H1 (cell line): ENCODE measurements around the gene PDE2A. TPM values are rescaled to one million over a fixed set of nuclear protein-coding genes. Genes with fewer than 3 reads are reported as not detected.
"Not testable (repeated sequence)": the region's sequence is repeated elsewhere in the genome, so short reads cannot be mapped to it uniquely, and the experiment has no call there.

ENCODE experiments used
- CTCF ChIA-PET: fragments of 300-600 bp; sonication (Branson Sonifier 250); formaldehyde crosslinking; loops from one replicate; lab custom pipeline; 2021; ENCODE audit not compliant: partially characterized antibody; lab: Charles Lee
- POLR2A ChIA-PET: fragments of 300-600 bp; sonication (Branson Sonifier 250); formaldehyde crosslinking; loops from one replicate; lab custom pipeline; 2021; ENCODE audit warnings: inconsistent platforms; ENCODE audit not compliant: partially characterized antibody; lab: Charles Lee
- DNase-seq, 2 experiments: peaks; one replicate each; pipeline versions ENCODE4 v3.0.0 to v3.0.0-alpha.2; 2010 to 2022; ENCODE audit warnings: low spot score in 2 of 2, low read depth in 1 of 2, mixed read lengths in 1 of 2
- FAIRE-seq: peaks from 2 replicates; lab custom pipeline; 2011; peaks lifted over from hg19 to GRCh38; lab: Jason Lieb, UNC
- H2AFZ ChIP-seq: 2 replicates; pipeline ENCODE4 v1.8.1; 2012; ENCODE audit warnings: low read length, inconsistent platforms
- H2AK5ac ChIP-seq: 2 replicates; pipeline ENCODE4 v1.6.1; 2013; ENCODE audit warnings: low read depth, low read length
- H2BK120ac ChIP-seq: replicated peaks from 2 replicates; pipeline ENCODE3; 2013; ENCODE audit warnings: low read depth, low read length, inconsistent platforms
- H2BK12ac ChIP-seq: 2 replicates; pipeline ENCODE4 v1.6.1; 2013; ENCODE audit warnings: low read depth, low read length
- H2BK15ac ChIP-seq: 2 replicates; pipeline ENCODE4 v1.6.1; 2013; ENCODE audit warnings: low read length
- H2BK20ac ChIP-seq: 2 replicates; pipeline ENCODE4 v1.6.1; 2013; ENCODE audit warnings: low read length
- H2BK5ac ChIP-seq: 2 replicates; pipeline ENCODE4 v1.6.1; 2013; ENCODE audit warnings: low read depth, low read length
- H3K14ac ChIP-seq: 2 replicates; pipeline ENCODE4 v1.6.1; 2013; ENCODE audit warnings: inconsistent platforms; ENCODE audit not compliant: insufficient read length
- H3K18ac ChIP-seq: 2 replicates; pipeline ENCODE4 v1.6.1; 2013; ENCODE audit warnings: low read length; ENCODE audit errors: extremely low read depth
- H3K23ac ChIP-seq: 2 replicates; pipeline ENCODE4 v1.6.1; 2013; ENCODE audit warnings: inconsistent platforms; ENCODE audit not compliant: insufficient read length
- H3K23me2 ChIP-seq: 2 replicates; pipeline ENCODE4 v1.6.1; 2013; ENCODE audit warnings: low read depth, low read length
- H3K27ac ChIP-seq: 2 replicates; pipeline ENCODE4 v1.6.1; 2011; ENCODE audit warnings: low read depth, low read length, inconsistent platforms
- H3K27me3 ChIP-seq, 4 experiments: replicated peaks in 1 of 4; 1 replicate in 1 of 4; 2 replicates in 3 of 4; pipeline versions ENCODE4 v1.6.1 to v1.8.1; 2011 to 2013; ENCODE audit warnings: low read length in 3 of 4, mild to moderate bottlenecking in 3 of 4, inconsistent platforms in 2 of 4, mixed read lengths in 2 of 4, moderate library complexity in 1 of 4; ENCODE audit not compliant: control insufficient read depth in 3 of 4, insufficient read depth in 3 of 4; ENCODE audit errors: extremely low read depth in 1 of 4
- H3K36me3 ChIP-seq, 4 experiments: 2 replicates each; pipeline versions ENCODE4 v1.6.1 to v1.8.1; 2011 to 2013; ENCODE audit warnings: mild to moderate bottlenecking in 4 of 4, low read length in 3 of 4, moderate library complexity in 2 of 4, control low read depth in 1 of 4, inconsistent platforms in 1 of 4; ENCODE audit not compliant: insufficient read depth in 4 of 4, control insufficient read depth in 2 of 4
- H3K4ac ChIP-seq: replicated peaks from 2 replicates; pipeline ENCODE3; 2013; ENCODE audit warnings: low read length, low read depth, mixed read lengths, inconsistent platforms; ENCODE audit not compliant: insufficient read length
- H3K4me1 ChIP-seq, 4 experiments: replicated peaks in 1 of 4; 1 replicate in 1 of 4; 2 replicates in 3 of 4; pipeline versions ENCODE4 v1.6.1 to v1.8.1; 2011 to 2013; ENCODE audit warnings: low read length in 3 of 4, inconsistent platforms in 2 of 4, mixed read lengths in 1 of 4; ENCODE audit not compliant: insufficient read depth in 4 of 4, control insufficient read depth in 3 of 4
- H3K4me2 ChIP-seq, 2 experiments: 2 replicates each; pipeline versions ENCODE4 v1.6.1 to v1.8.1; 2011 to 2013; ENCODE audit warnings: low read depth in 2 of 2, low read length in 2 of 2, control low read depth in 1 of 2, inconsistent platforms in 1 of 2, mild to moderate bottlenecking in 1 of 2; ENCODE audit not compliant: insufficient read depth in 1 of 2
- H3K4me3 ChIP-seq, 4 experiments: fragments of 200-600, 300-600 bp in 1 of 4; sonication (generic), shearing (Covaris generic), sonication (Bioruptor Twin) in 1 of 4; 2 replicates each; pipeline versions ENCODE4 v1.5.1 to v1.8.1; 2011 to 2016; ENCODE audit warnings: low read length in 4 of 4, low read depth in 3 of 4, control low read depth in 2 of 4, inconsistent platforms in 2 of 4, mild to moderate bottlenecking in 2 of 4, mixed read lengths in 1 of 4, moderate library complexity in 1 of 4; ENCODE audit not compliant: insufficient read depth in 2 of 4; ENCODE audit errors: extremely low read depth in 1 of 4
- H3K56ac ChIP-seq: replicated peaks from 2 replicates; pipeline ENCODE3; 2013; ENCODE audit warnings: low read depth, mild to moderate bottlenecking, mixed read lengths, low read length, inconsistent platforms; ENCODE audit not compliant: insufficient read length
- H3K79me1 ChIP-seq: 2 replicates; pipeline ENCODE4 v1.6.1; 2013; ENCODE audit warnings: low read depth, low read length, control low read depth
- H3K79me2 ChIP-seq, 2 experiments: 2 replicates each; pipeline versions ENCODE4 v1.6.1 to v1.8.1; 2012 to 2013; ENCODE audit warnings: low read length in 2 of 2, mild to moderate bottlenecking in 2 of 2, inconsistent platforms in 1 of 2; ENCODE audit not compliant: insufficient read depth in 2 of 2, control insufficient read depth in 1 of 2
- H3K9ac ChIP-seq, 4 experiments: replicated peaks in 1 of 4; 1 replicate in 1 of 4; 2 replicates in 3 of 4; pipeline versions ENCODE4 v1.6.1 to v1.8.1; 2011 to 2013; ENCODE audit warnings: low read depth in 3 of 4, low read length in 3 of 4, control low read depth in 2 of 4, mild to moderate bottlenecking in 2 of 4, moderate library complexity in 2 of 4, inconsistent platforms in 1 of 4; ENCODE audit errors: extremely low read depth in 1 of 4
- H3K9me3 ChIP-seq, 2 experiments: 2 replicates each; pipeline versions ENCODE4 v1.6.1 to v1.8.1; 2012 to 2013; ENCODE audit warnings: mild to moderate bottlenecking in 2 of 2, moderate library complexity in 2 of 2, control low read depth in 1 of 2, inconsistent platforms in 1 of 2, low read depth in 1 of 2, low read length in 1 of 2, mixed read lengths in 1 of 2; ENCODE audit not compliant: insufficient read depth in 2 of 2
- H4K20me1 ChIP-seq, 2 experiments: replicated peaks in 1 of 2; 2 replicates each; pipeline versions ENCODE3 to v1.8.1; 2011 to 2013; ENCODE audit warnings: inconsistent platforms in 2 of 2, low read length in 2 of 2, mild to moderate bottlenecking in 1 of 2; ENCODE audit not compliant: insufficient read depth in 2 of 2, control insufficient read depth in 1 of 2
- H4K5ac ChIP-seq: 2 replicates; pipeline ENCODE4 v1.6.1; 2013; ENCODE audit warnings: low read length, low read depth, mixed read lengths, inconsistent platforms; ENCODE audit not compliant: insufficient read length
- H4K8ac ChIP-seq: 2 replicates; pipeline ENCODE4 v1.8.0; 2013; ENCODE audit warnings: mild to moderate bottlenecking, moderate library complexity, low read length, inconsistent platforms; ENCODE audit not compliant: insufficient read depth; ENCODE audit errors: extremely low read depth
- H4K91ac ChIP-seq: replicated peaks from 2 replicates; pipeline ENCODE3; 2013; ENCODE audit warnings: low read length, mixed read lengths, inconsistent platforms; ENCODE audit not compliant: insufficient read length
- ASH2L ChIP-seq: fragments of 200-600, 300-600 bp; sonication (generic); IDR thresholded peaks from one replicate; pipeline ENCODE4 v1.7.1; 2017; ENCODE audit warnings: low read length
- BCL11A ChIP-seq, 2 experiments: IDR thresholded peaks; one replicate each; pipeline ENCODE4 v1.6.1; 2011; ENCODE audit warnings: low read depth in 2 of 2, low read length in 2 of 2, mild to moderate bottlenecking in 2 of 2
- CEBPB ChIP-seq: IDR thresholded peaks from 2 replicates; pipeline ENCODE4 v1.6.1; 2012; ENCODE audit warnings: low read depth, low read length
- EZH2 ChIP-seq: fragments of 200-600 bp; sonication (generic); IDR thresholded peaks from 2 replicates; pipeline ENCODE4 v1.7.1; 2012; ENCODE audit warnings: low read depth, mild to moderate bottlenecking, moderate library complexity, low read length, inconsistent platforms; ENCODE audit not compliant: severe bottlenecking
- GTF2F1 ChIP-seq: IDR thresholded peaks from 2 replicates; pipeline ENCODE4 v1.6.1; 2012; ENCODE audit warnings: low read depth, low read length, improper control_type of control experiment, borderline replicate concordance
- JUND ChIP-seq: IDR thresholded peaks from 2 replicates; pipeline ENCODE4 v1.6.1; 2011; ENCODE audit warnings: mild to moderate bottlenecking, improper control_type of control experiment, low read length
- POU5F1 ChIP-seq: IDR thresholded peaks from 2 replicates; pipeline ENCODE4 v1.6.1; 2011; ENCODE audit warnings: low read depth, mild to moderate bottlenecking, low read length, moderate library complexity
- TEAD4 ChIP-seq: IDR thresholded peaks from 2 replicates; pipeline ENCODE4 v1.6.1; 2012; ENCODE audit warnings: low read depth, low read length, inconsistent platforms, mixed read lengths
- WGBS, 2 experiments: shearing (Covaris generic) in 1 of 2; methylation state at CpG; one replicate each; pipeline versions ENCODE4 v1.1.6 to v1.1.7; 2013 to 2015; ENCODE audit warnings: low lambda C conversion rate in 2 of 2, mixed read lengths in 2 of 2, inconsistent platforms in 1 of 2, low coverage in 1 of 2, missing lambda C conversion rate in 1 of 2; ENCODE audit not compliant: insufficient replicate concordance in 2 of 2, insufficient coverage in 1 of 2, insufficient read length in 1 of 2; ENCODE audit errors: extremely low coverage in 1 of 2, missing lambda C conversion rate in 1 of 2; 5-methylcytosine and 5-hydroxymethylcytosine counted together
- polyA plus RNA-seq, 7 experiments: library from polyadenylated mRNA; depleted of rRNA in 3 of 7; stranded (reverse) in 5 of 7; unstranded in 2 of 7; fragments of >200 nt in 5 of 7; fragments of 200-250 nt in 2 of 7; gene quantifications; 1 replicate in 5 of 7; 2 replicates in 1 of 7; 4 replicates in 1 of 7; pipeline versions ENCODE4 v1.2.1 to v1.2.3, GENCODE V29; 2011 to 2013; ENCODE audit warnings: missing spikeins in 2 of 7, mixed read lengths in 2 of 7
- total RNA-seq: library from RNA; stranded (reverse); fragmentation: NEBNext Ultra II Directional; extraction: Animal tissue kit (Norgen Biotek cat#: 25700); gene quantifications from 2 replicates; pipeline ENCODE4 v1.2.1, GENCODE V29; 2021

PDE2A gene
- total and polyA plus RNA-seq, 2 of the 8 experiments (the other 6 are each of a cell fraction or from before 2014, with no cell fraction given), result 3.4 to 7.1 TPM

- no peak for TF ChIP-seq JUND
- no peak for TF ChIP-seq ASH2L
- no peak for TF ChIP-seq BCL11A (IDR thresholded peaks at IDR 0.05; ENCODE audit: low read depth in 2 of 2, low read length in 2 of 2)
- TF ChIP-seq TEAD4, result no peak
- no peak for TF ChIP-seq GTF2F1
- no peak for TF ChIP-seq POU5F1
- no peak for TF ChIP-seq EZH2
- TF ChIP-seq CEBPB, result no peak
Measured at GRCh38 chr11:72573072-72573854, 101.0 kb downstream of the PDE2A start (continued).

- H4K20me1 ChIP-seq, H2AK5ac ChIP-seq, H4K91ac ChIP-seq, H3K4me3 ChIP-seq, H2BK5ac ChIP-seq, H4K5ac ChIP-seq, H2BK15ac ChIP-seq, DNase-seq, H3K36me3 ChIP-seq, H2BK120ac ChIP-seq, H3K4me2 ChIP-seq, H3K4ac ChIP-seq, H3K27ac ChIP-seq, H3K14ac ChIP-seq, H3K9me3 ChIP-seq, H2AFZ ChIP-seq, POLR2A ChIA-PET, H3K9ac ChIP-seq, H2BK12ac ChIP-seq, H2BK20ac ChIP-seq, H3K4me1 ChIP-seq, H3K27me3 ChIP-seq, H3K18ac ChIP-seq, H3K79me2 ChIP-seq, H3K79me1 ChIP-seq, H3K56ac ChIP-seq, H4K8ac ChIP-seq, H3K23ac ChIP-seq, FAIRE-seq, H3K23me2 ChIP-seq: not testable (repeated sequence)
- CTCF ChIA-PET, result interaction anchor here (0.9 to 1.8 kb wide), 4 partner anchors 27 to 102 kb away, joined by 3 to 14 read pairs (median 3); no protein-coding TSS in a partner anchor
- 64% methylated on average over 4 of the region's 4 CpGs; no CpG with 5 or more reads in 1 of the 2 experiments for WGBS, 2 experiments
Measured at GRCh38 chr11:72572540-72572939, 101.7 kb downstream of the PDE2A start.
